Mesenteric fat pad (tissue), 1 donor: ENCODE measurements around the gene STAC3. TPM values are rescaled to one million over a fixed set of nuclear protein-coding genes. Genes with fewer than 3 reads are reported as not detected.

Experiments
- DNase-seq: peaks from one replicate; pipeline ENCODE4 v3.0.0-alpha.2; 2020; ENCODE audit warnings: low spot score
- total RNA-seq: library from RNA; stranded (reverse); fragmentation: NEBNext Ultra II Directional; extraction: Animal tissue kit (Norgen Biotek cat#: 25700); gene quantifications from one replicate; pipeline ENCODE4 v1.2.1, GENCODE V29; 2021
- donor health status: DM: yes; HTN: yes; CAD: no.

STAC3 gene
- total RNA-seq, 1 donor from 2014 or later, result 3.9 TPM

GRCh38 chr12:57224278-57224972, 26.6 kb downstream of the STAC3 start:
- no peak for DNase-seq

GRCh38 chr12:57223191-57224165, 27.5 kb downstream of the STAC3 start:
- DNase-seq, result no peak

- no peak for DNase-seq
Observed at GRCh38 chr12:57222286-57223190, 28.4 kb downstream of the STAC3 start.

GRCh38 chr12:57221169-57221917, 29.6 kb downstream of the STAC3 start:
- DNase-seq, result no peak

DNA sequence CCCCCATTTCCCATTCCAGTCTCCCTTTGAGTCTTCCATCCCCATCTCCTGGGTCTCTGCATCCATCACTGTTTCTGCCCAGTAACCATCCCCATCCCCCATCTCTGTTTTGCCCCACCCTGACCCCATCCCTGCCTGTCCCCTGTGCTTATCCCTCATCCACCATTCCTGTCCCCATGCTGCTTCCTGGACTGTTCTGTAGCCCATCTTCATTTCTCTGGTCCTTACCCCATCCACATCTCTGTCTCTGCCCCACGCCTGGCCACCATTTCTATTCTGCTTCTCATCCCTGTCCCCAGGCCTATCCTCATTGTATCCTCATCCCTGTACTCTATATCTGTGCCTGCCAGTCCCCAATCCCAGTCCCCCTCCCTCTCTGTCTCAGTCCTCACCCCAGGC, 30.2 kb downstream of the STAC3 start:
- no peak for DNase-seq

GRCh38 chr12:57219993-57220754, 30.8 kb downstream of the STAC3 start:
- no peak for DNase-seq

DNA sequence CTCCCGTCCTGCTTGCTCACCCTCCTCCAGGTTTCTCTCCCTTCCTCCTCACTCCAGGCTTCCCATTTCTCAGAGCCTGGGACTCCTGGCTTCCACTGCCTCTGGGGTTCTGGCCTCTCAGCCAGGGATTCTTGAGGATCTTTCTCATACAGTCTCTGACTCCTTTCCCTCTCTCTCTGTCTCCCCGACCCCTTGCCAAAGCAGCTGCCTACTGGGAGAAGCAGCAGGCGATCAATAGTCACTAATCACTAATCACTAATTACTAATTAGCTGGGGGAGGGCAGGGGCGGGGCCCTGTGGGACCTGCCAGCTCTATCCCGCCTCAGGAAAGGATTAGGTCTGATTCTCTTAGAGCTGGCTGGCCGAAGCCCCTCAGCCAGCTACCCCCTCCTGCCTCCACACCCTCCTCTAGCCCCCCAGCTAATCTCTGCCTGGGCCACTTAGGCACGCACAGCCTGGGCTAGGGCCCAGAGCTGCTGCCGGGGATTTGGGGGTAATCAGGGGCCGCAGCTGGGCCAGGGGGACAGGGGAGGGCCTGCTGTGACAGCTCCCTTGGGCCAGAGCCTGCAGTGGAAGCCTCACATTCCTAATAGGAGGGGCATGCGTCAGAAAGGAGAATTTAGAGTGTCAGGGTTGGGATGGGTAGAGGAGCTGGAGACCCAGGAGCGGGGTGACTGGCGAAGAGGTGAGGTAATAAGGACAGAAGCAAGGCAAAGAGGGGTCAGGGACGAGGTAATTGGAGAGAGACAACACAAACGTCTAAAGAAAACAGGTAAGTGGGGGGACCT, 31.6 kb downstream of the STAC3 start:
- no peak for DNase-seq

DNA sequence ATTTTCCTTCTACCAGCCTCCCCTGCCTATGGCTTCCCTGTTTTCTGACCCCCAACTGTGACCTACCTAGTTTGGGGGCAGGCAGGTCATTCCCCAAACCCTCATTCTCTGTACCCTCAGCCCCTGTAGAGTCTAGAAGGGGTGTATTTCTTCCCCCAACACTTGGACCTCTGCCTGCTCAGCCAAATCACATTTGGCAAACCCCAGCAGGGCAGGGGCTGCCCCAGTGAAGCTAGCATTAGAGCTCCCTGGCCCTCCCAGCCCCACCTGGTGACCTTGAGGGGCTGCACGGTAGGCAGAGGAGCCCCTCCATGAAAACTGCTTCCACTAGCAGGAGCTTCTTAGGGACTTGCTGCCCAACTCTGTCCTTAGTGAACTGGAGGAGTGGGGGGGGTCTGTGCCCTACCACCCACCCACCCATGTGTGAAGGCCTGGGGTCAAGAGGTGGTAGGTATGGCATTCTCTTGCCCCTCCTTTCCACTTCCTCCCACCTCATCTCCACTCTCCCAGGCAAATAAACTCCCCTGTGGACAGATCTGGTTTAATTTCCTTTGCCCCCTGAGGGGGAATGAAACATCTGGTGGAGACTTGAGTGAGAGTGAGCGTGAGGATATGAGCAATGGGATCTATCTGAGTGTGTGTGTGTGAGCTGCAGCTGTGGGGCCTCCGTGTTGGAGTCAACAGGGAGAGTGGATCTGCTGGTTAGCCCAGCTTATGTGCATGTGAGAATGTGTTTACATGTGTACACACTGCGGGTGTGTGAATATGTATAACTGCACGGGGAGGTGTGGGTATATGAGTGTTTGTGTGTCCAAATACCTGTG, 32.7 kb downstream of the STAC3 start:
- DNase-seq, result no peak

GRCh38 chr12:57216921-57217879, 33.8 kb downstream of the STAC3 start:
- no peak for DNase-seq

DNA sequence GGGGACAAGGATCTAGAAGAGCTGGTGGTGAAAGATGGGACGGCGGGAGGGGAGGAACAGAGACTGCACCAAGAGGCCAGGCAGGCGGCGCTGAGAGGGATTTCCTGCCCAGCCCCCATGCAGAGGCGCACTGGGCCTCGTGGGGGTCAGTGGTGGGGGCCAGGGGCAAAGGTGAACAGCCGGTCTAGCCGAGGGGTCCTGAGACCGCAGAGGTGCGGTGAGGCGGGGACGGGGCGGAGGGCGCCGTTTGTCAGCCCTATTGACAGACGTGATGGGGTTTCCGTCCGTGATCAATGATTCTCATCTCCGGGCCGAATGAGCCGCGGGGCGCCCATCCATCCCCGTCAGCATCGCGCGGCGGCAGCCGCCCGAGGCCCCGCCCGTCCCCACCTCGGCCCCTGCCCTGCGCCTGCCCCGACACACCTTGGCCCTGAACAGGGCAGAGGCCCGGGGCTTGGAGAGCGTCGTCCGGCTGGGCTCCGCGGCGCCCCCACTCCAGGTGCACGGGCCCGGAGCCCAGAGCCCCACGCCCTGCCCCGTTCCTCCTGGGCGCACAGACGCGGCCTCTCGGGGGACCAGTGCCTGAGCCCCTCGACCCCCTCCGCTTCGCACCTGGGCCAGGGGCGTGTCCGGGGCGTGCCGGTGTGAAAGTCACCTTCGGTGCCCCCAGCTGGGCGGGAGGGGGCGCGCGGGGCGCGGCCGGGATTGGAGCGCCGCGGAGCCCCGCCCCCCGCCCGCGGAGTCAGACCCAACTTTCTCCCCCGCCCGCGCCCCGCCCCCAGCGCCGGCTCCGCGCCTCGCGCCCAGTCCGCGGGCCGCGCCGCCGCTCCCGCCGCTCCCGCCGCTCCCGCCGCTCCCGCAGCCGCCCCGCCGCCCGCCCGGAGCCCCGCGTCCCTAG, 34.7 kb downstream of the STAC3 start, which contains the start of gene NXPH4:
Gene NXPH4 (plus strand): TSS at position 781 of the 898 bp plus-strand sequence. CDS start 176 bp downstream, outside the sequence.
- no peak for DNase-seq

DNA sequence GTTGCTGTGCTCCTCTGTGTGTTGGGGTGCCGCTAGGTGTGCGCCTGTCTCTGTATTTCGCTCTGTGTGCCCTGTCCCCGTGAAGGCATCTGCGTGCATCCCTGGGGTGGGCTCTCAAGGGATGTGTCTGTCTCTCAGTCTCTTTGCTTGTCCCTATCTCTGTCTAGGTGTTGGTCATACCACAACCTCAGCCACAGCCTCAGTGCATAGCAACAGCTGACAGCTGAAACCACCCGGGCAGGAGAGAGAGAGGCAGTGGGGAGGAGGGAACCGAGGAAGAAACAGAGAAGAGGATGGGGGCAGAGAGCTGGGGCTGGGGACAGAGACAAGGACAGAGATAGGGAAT, 35.3 kb downstream of the STAC3 start:
- no peak for DNase-seq

DNA sequence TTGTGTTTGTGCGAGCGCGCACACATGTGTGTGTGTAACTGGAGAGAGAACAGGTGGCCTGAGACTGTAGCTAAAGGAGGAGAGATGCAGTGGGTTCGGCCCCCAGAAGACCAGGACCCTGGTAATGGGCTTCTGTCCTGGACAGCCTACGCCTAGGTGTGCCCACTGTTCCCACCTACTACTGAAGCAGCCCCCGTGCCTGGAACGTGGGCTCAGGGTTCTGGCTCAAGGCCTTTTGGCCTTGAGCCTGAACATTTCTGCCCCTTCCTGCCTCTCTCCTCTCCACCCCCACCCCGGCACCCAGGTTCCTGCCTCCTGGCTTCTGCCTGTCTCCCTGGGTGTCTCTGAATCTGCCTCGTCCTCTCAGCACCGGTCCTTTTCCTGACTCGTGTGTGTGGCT, 35.9 kb downstream of the STAC3 start:
- no peak for DNase-seq

GRCh38 chr12:57214398-57214781, 36.6 kb downstream of the STAC3 start:
- no peak for DNase-seq

- no peak for DNase-seq
Observed at GRCh38 chr12:57213763-57214397, 37.1 kb downstream of the STAC3 start.

DNA sequence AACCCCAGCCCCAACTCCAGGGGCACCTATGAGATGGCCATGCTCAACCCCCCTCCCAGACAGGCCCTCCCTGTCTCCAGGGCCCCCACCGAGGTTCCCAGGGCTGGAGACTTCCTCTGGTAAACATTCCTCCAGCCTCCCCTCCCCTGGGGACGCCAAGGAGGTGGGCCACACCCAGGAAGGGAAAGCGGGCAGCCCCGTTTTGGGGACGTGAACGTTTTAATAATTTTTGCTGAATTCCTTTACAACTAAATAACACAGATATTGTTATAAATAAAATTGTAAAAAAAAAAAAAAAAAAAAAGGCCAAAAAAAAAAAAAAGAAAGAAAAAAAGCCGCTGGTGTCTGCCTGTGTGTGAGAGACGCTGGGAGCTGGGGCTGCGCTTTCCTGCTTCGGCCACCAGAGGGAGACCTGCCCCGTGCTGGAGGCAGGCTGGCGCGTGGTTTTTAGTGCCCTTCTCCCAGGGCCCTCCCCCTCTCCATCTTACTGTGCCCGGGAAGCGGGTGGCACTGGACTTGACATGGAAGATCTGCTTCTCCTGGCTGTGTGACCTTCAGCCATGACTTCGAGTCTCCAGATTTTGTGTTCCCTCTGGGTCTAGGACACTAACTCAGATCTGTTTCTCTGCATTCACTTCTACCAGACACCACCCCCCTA, 37.8 kb downstream of the STAC3 start:
- peak; percentile 95 for DNase-seq
